H9 (cell line): ENCODE results near the gene PRPF4. TPM values are rescaled to one million over a fixed set of nuclear protein-coding genes. Genes with fewer than 3 reads are reported as not detected.

Source experiments
- DNase-seq: peaks from one replicate; pipeline ENCODE4 v3.0.0-alpha.2; 2017
- H2AFZ ChIP-seq: one replicate; pipeline ENCODE4 v1.6.1; 2013; ENCODE audit warnings: mild to moderate bottlenecking, low read length, control low read depth, moderate library complexity
- H2AK5ac ChIP-seq: 2 replicates; pipeline ENCODE4 v1.6.1; 2013; ENCODE audit warnings: low read length, control low read depth, mixed read lengths; ENCODE audit not compliant: insufficient read length
- H2BK120ac ChIP-seq: one replicate; pipeline ENCODE4 v1.6.1; 2013; ENCODE audit warnings: low read depth, mild to moderate bottlenecking, low read length, control low read depth, inconsistent platforms; ENCODE audit not compliant: poor library complexity, severe bottlenecking
- H2BK12ac ChIP-seq: 2 replicates; pipeline ENCODE4 v1.6.1; 2013; ENCODE audit warnings: low read length, control low read depth, mixed read lengths, low read depth; ENCODE audit not compliant: insufficient read length
- H2BK15ac ChIP-seq: 2 replicates; pipeline ENCODE4 v1.6.1; 2013; ENCODE audit warnings: low read depth, low read length, control low read depth
- H2BK20ac ChIP-seq: one replicate; pipeline ENCODE4 v1.6.1; 2013; ENCODE audit warnings: low read depth, mild to moderate bottlenecking, low read length, control low read depth, inconsistent platforms; ENCODE audit not compliant: poor library complexity, severe bottlenecking
- H2BK5ac ChIP-seq: 2 replicates; pipeline ENCODE4 v1.6.1; 2013; ENCODE audit warnings: low read length, control low read depth, mixed read lengths; ENCODE audit not compliant: insufficient read length
- H3K14ac ChIP-seq: 2 replicates; pipeline ENCODE4 v1.6.1; 2013; ENCODE audit warnings: low read length, control low read depth; ENCODE audit not compliant: insufficient read depth
- H3K18ac ChIP-seq: 2 replicates; pipeline ENCODE4 v1.6.1; 2013; ENCODE audit warnings: low read depth, mild to moderate bottlenecking, mixed read lengths, low read length, control low read depth; ENCODE audit not compliant: insufficient read length
- H3K23ac ChIP-seq: 2 replicates; pipeline ENCODE4 v1.6.1; 2013; ENCODE audit warnings: low read length, control low read depth, mixed read lengths, low read depth; ENCODE audit not compliant: insufficient read length
- H3K23me2 ChIP-seq: 2 replicates; pipeline ENCODE4 v1.6.1; 2013; ENCODE audit warnings: low read depth, mild to moderate bottlenecking, mixed read lengths, low read length, control low read depth; ENCODE audit not compliant: insufficient read length, poor library complexity, severe bottlenecking
- H3K27ac ChIP-seq: 2 replicates; pipeline ENCODE4 v1.5.1; 2013; ENCODE audit warnings: low read length, control low read depth, mixed read lengths, low read depth; ENCODE audit not compliant: insufficient read length
- H3K27me3 ChIP-seq: 2 replicates; pipeline ENCODE4 v1.6.1; 2013; ENCODE audit warnings: low read length, control low read depth, inconsistent platforms; ENCODE audit not compliant: insufficient read depth
- H3K4ac ChIP-seq: 2 replicates; pipeline ENCODE4 v1.6.1; 2013; ENCODE audit warnings: low read depth, mild to moderate bottlenecking, control low read depth, inconsistent platforms, low read length, moderate library complexity
- H3K4me1 ChIP-seq: 2 replicates; pipeline ENCODE4 v1.6.1; 2013; ENCODE audit warnings: low read length, control low read depth, inconsistent platforms; ENCODE audit not compliant: insufficient read depth
- H3K4me2 ChIP-seq: 2 replicates; pipeline ENCODE4 v1.6.1; 2013; ENCODE audit warnings: low read length, control low read depth, mixed read lengths; ENCODE audit not compliant: insufficient read length, insufficient read depth
- H3K56ac ChIP-seq: 2 replicates; pipeline ENCODE4 v1.6.1; 2013; ENCODE audit warnings: low read depth, mild to moderate bottlenecking, mixed read lengths, low read length, control low read depth; ENCODE audit not compliant: insufficient read length
- H3K79me1 ChIP-seq: 2 replicates; pipeline ENCODE4 v1.6.1; 2013; ENCODE audit warnings: low read depth, mild to moderate bottlenecking, moderate library complexity, low read length, control low read depth, inconsistent platforms; ENCODE audit not compliant: insufficient read depth, poor library complexity, severe bottlenecking
- H3K79me2 ChIP-seq: 2 replicates; pipeline ENCODE4 v1.6.1; 2013; ENCODE audit warnings: low read length, control low read depth, inconsistent platforms; ENCODE audit not compliant: insufficient read depth
- H3K9ac ChIP-seq: 2 replicates; pipeline ENCODE4 v1.6.1; 2013; ENCODE audit warnings: low read length, control low read depth, mixed read lengths; ENCODE audit not compliant: insufficient read length; ENCODE audit errors: extremely low read depth
- H3K9me3 ChIP-seq: one replicate; pipeline ENCODE4 v1.6.1; 2013; ENCODE audit warnings: low read depth, low read length, inconsistent platforms; ENCODE audit not compliant: control insufficient read depth
- H3T11ph ChIP-seq: one replicate; pipeline ENCODE4 v1.6.1; 2013; ENCODE audit warnings: mild to moderate bottlenecking, low read length, control low read depth, inconsistent platforms
- H4K20me1 ChIP-seq: one replicate; pipeline ENCODE4 v1.6.1; 2013; ENCODE audit not compliant: control insufficient read depth, insufficient read length, insufficient read depth
- H4K5ac ChIP-seq: 2 replicates; pipeline ENCODE4 v1.6.1; 2013; ENCODE audit warnings: low read depth, mild to moderate bottlenecking, mixed read lengths, low read length, control low read depth; ENCODE audit not compliant: insufficient read length
- H4K8ac ChIP-seq: replicated peaks from 2 replicates; pipeline ENCODE4 v1.6.1; 2013; ENCODE audit warnings: low read length, control low read depth, mixed read lengths, low read depth; ENCODE audit not compliant: insufficient read length
- H4K91ac ChIP-seq: 2 replicates; pipeline ENCODE4 v1.6.1; 2013; ENCODE audit warnings: low read depth, mild to moderate bottlenecking, moderate library complexity, mixed read lengths, low read length, control low read depth; ENCODE audit not compliant: insufficient read length
- H3K27ac Mint-ChIP-seq, 3 experiments: 2 replicates in 2 of 3; 3 replicates in 1 of 3; pipeline ENCODE4 v1.8.0; 2020 to 2021; ENCODE audit warnings: mixed read lengths in 3 of 3, mild to moderate bottlenecking in 1 of 3, moderate library complexity in 1 of 3
- H3K27me3 Mint-ChIP-seq: 2 replicates; pipeline ENCODE4 v1.8.0; 2021; ENCODE audit warnings: low read depth, mild to moderate bottlenecking, moderate library complexity, mixed read lengths
- H3K36me3 Mint-ChIP-seq, 3 experiments: 2 replicates in 2 of 3; 3 replicates in 1 of 3; pipeline ENCODE4 v1.8.0; 2020 to 2021; ENCODE audit warnings: low read depth in 3 of 3, mixed read lengths in 3 of 3; ENCODE audit not compliant: insufficient read depth in 1 of 3
- H3K4me1 Mint-ChIP-seq, 2 experiments: 2 replicates each; pipeline ENCODE4 v1.8.0; 2020; ENCODE audit warnings: mixed read lengths in 2 of 2
- H3K4me3 Mint-ChIP-seq, 2 experiments: 2 replicates in 1 of 2; 3 replicates in 1 of 2; pipeline ENCODE4 v1.8.0; 2020 to 2021; ENCODE audit warnings: mild to moderate bottlenecking in 2 of 2, mixed read lengths in 2 of 2, moderate library complexity in 1 of 2
- H3K9me3 Mint-ChIP-seq, 2 experiments: 2 replicates in 1 of 2; 3 replicates in 1 of 2; pipeline ENCODE4 v1.8.0; 2020; ENCODE audit warnings: mild to moderate bottlenecking in 2 of 2, mixed read lengths in 2 of 2, moderate library complexity in 1 of 2
- WGBS: extraction: QIAGEN DNeasy Blood & Tissue Kit; methylation state at CpG from one replicate; pipeline ENCODE4 v1.1.7; 2013; ENCODE audit warnings: missing lambda C conversion rate, low lambda C conversion rate, mixed read lengths; ENCODE audit not compliant: insufficient read length; ENCODE audit errors: extremely low coverage; 5-methylcytosine and 5-hydroxymethylcytosine counted together
- total RNA-seq: library from RNA; stranded (reverse); gene quantifications from 2 replicates; pipeline ENCODE4 v1.2.1, GENCODE V29; 2021
- TF ChIP-seq, protein P1 (sequence below): fragments of 200-600 bp; sonication (generic); conservative IDR thresholded peaks from 3 replicates; pipeline ENCODE4 v1.8.0; 2021; ENCODE audit warnings: antibody characterized with exemption, mild to moderate bottlenecking

PRPF4 gene
- total RNA-seq, 1 experiment from 2014 or later: 49.8 TPM

DNA sequence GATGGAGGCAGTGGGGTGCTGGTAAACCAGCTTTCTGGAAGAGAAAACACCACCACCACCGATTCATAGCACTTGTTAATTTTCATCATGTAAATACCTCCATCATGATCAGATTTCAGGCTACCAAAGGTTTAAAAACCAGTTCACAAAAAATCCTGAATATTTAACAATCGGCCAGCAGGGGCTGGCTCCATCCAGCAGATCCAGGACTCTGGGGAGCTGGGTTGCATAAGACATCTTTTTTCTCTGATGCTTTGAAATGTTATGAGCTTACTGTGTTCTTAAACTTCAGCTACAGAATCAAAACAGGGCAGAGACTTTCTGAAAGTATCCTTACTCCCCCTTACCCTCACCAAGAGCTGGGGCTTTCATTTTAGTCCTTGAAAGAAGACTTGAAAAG, 42.3 kb downstream of the PRPF4 start:
- no peak overlapping the region for H2BK20ac ChIP-seq
- no peak overlapping the region for H2AFZ ChIP-seq
- no peak overlapping the region for H3K27ac Mint-ChIP-seq

More for the DNA sequence above, 42.3 kb downstream of the PRPF4 start:
- Mint-ChIP-seq H3K36me3 (no peaks in the 10 kb centered on the region), H3K4me1 (no peaks in the 10 kb centered on the region; a peak in 1 of 4 replicates), H3K9me3 (no peaks in the 10 kb centered on the region), H3K27me3 (peaks cover 7% of the 10 kb centered on the region; the same call in 1 of the 2 replicates), H3K4me3 (no peak overlapping the region)
- no CpG with 5 or more reads among the region's 2 CpGs for WGBS
- H3K27ac ChIP-seq: no peak overlapping the region
- H4K5ac ChIP-seq: no peak overlapping the region
- no peaks in the 10 kb centered on the region; the same call in 1 of the 2 replicates for H3K27me3 ChIP-seq
- no peaks in the 10 kb centered on the region for H4K20me1 ChIP-seq
- no peak overlapping the region for H3K14ac ChIP-seq
- no peak overlapping the region for H2BK5ac ChIP-seq
- no peaks in the 10 kb centered on the region for H3K79me2 ChIP-seq
- no peak overlapping the region for H4K8ac ChIP-seq
- H4K91ac ChIP-seq: no peak overlapping the region
- TF ChIP-seq, protein P1, sequence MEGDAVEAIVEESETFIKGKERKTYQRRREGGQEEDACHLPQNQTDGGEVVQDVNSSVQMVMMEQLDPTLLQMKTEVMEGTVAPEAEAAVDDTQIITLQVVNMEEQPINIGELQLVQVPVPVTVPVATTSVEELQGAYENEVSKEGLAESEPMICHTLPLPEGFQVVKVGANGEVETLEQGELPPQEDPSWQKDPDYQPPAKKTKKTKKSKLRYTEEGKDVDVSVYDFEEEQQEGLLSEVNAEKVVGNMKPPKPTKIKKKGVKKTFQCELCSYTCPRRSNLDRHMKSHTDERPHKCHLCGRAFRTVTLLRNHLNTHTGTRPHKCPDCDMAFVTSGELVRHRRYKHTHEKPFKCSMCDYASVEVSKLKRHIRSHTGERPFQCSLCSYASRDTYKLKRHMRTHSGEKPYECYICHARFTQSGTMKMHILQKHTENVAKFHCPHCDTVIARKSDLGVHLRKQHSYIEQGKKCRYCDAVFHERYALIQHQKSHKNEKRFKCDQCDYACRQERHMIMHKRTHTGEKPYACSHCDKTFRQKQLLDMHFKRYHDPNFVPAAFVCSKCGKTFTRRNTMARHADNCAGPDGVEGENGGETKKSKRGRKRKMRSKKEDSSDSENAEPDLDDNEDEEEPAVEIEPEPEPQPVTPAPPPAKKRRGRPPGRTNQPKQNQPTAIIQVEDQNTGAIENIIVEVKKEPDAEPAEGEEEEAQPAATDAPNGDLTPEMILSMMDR: no peak; the same call in 1 of the 3 replicates
- no peaks in the 10 kb centered on the region for H3K79me1 ChIP-seq
- H3K4me1 ChIP-seq: no peaks in the 10 kb centered on the region
- H3K23me2 ChIP-seq: no peaks in the 10 kb centered on the region
- no peak overlapping the region for H2AK5ac ChIP-seq
- no peak overlapping the region for H2BK12ac ChIP-seq
- no peak overlapping the region for H2BK120ac ChIP-seq
- no peak overlapping the region for H2BK15ac ChIP-seq
- H3T11ph ChIP-seq: no peak overlapping the region
- no peak overlapping the region for H3K9ac ChIP-seq
- no peak overlapping the region for H3K4ac ChIP-seq
- no peak overlapping the region for H3K4me2 ChIP-seq
- DNase-seq: no peak
- no peaks in the 10 kb centered on the region for H3K9me3 ChIP-seq
- no peak overlapping the region for H3K18ac ChIP-seq
- no peak overlapping the region for H3K23ac ChIP-seq
- H3K56ac ChIP-seq: no peak overlapping the region
